Osteoblast (primary cell): ENCODE data around the gene ACER1. TPM values are rescaled to one million over a fixed set of nuclear protein-coding genes. Genes with fewer than 3 reads are reported as not detected.
A peak's percentile ranks its signal among the peaks of the same experiment; 100 is the strongest.

ENCODE experiments used
- DNase-seq: peaks from one replicate; pipeline ENCODE4 v3.0.0; 2011; ENCODE audit warnings: low spot score, mixed read lengths; ENCODE audit not compliant: insufficient read length; ENCODE audit errors: missing footprints
- H2AFZ ChIP-seq: 2 replicates; pipeline ENCODE4 v1.6.0; 2011; ENCODE audit warnings: mild to moderate bottlenecking, low read length
- H3K27ac ChIP-seq: 2 replicates; pipeline ENCODE4 v1.5.1; 2011; ENCODE audit warnings: mild to moderate bottlenecking, low read depth, low read length, moderate library complexity
- H3K27me3 ChIP-seq: 2 replicates; pipeline ENCODE4 v1.6.0; 2012; ENCODE audit warnings: mild to moderate bottlenecking, control low read depth, inconsistent platforms, low read length, moderate library complexity; ENCODE audit not compliant: insufficient read depth
- H3K36me3 ChIP-seq: 2 replicates; pipeline ENCODE4 v1.5.1; 2011; ENCODE audit warnings: mild to moderate bottlenecking, low read length, control low read depth, moderate library complexity; ENCODE audit not compliant: insufficient read depth
- H3K4me1 ChIP-seq: 2 replicates; pipeline ENCODE4 v1.5.1; 2011; ENCODE audit warnings: mild to moderate bottlenecking, low read length, control low read depth, moderate library complexity; ENCODE audit not compliant: insufficient read depth
- H3K4me2 ChIP-seq: 2 replicates; pipeline ENCODE4 v1.6.0; 2011; ENCODE audit warnings: mild to moderate bottlenecking, low read length; ENCODE audit not compliant: insufficient read depth
- H3K4me3 ChIP-seq: fragments of 200-600 bp; sonication (generic); 3 replicates; pipeline ENCODE4 v1.5.1; 2012; ENCODE audit warnings: mild to moderate bottlenecking, low read length, inconsistent platforms; ENCODE audit not compliant: insufficient read depth
- H3K79me2 ChIP-seq: 2 replicates; pipeline ENCODE4 v1.6.0; 2012; ENCODE audit warnings: mild to moderate bottlenecking, low read length, control low read depth, inconsistent platforms; ENCODE audit not compliant: insufficient read depth
- H3K9me3 ChIP-seq: 2 replicates; pipeline ENCODE4 v1.5.1; 2011; ENCODE audit warnings: low read depth, low read length, control low read depth
- H4K20me1 ChIP-seq: 2 replicates; pipeline ENCODE4 v1.6.0; 2012; ENCODE audit warnings: mild to moderate bottlenecking, low read length, control low read depth; ENCODE audit not compliant: insufficient read depth
- total RNA-seq: library from RNA; depleted of rRNA; stranded (reverse); fragments of >200 nt; gene quantifications from 2 replicates; pipeline ENCODE4 v1.2.3, GENCODE V29; 2012
- TF ChIP-seq, protein P1 (sequence below): IDR thresholded peaks from 2 replicates; pipeline ENCODE4 v1.5.1; 2011; ENCODE audit warnings: mild to moderate bottlenecking, low read depth, low read length, moderate library complexity; ENCODE audit errors: extremely low read depth

ACER1 gene
- total RNA-seq, 1 donor, result under 0.01 TPM

DNA sequence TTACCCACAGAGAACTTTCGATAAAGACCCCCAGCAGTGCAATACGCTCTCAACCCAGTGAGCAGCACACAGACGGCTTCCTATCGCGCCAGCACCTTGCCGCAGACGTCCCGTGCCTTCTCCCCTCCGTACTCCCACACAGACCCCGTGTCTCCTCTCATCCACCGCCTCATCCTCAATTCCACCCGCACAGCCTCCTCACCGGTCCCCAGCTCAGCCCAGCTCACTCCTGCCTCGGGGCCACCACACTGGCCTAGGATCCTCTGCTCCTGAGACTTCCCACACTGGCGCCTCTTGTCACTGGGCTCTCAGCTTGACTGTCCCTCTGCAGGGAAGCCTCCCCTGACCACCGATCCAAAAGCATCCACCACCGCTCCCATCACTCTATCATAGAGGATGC lies 62.6 kb downstream of the ACER1 start:
- Histone ChIP-seq H3K27me3 (no peaks in the 10 kb centered on the region), H3K4me3 (peak overlapping the region; percentile 55), H3K4me2 (peak overlapping the region; percentile 85), H3K9me3 (no peaks in the 10 kb centered on the region), H3K79me2 (peaks cover 90% of the 10 kb centered on the region), H3K4me1 (peaks cover 63% of the 10 kb centered on the region), H4K20me1 (no peaks in the 10 kb centered on the region), H2AFZ (no peak overlapping the region), H3K27ac (peak overlapping the region; percentile 96), H3K36me3 (peaks cover 38% of the 10 kb centered on the region)
- TF ChIP-seq, protein P1, sequence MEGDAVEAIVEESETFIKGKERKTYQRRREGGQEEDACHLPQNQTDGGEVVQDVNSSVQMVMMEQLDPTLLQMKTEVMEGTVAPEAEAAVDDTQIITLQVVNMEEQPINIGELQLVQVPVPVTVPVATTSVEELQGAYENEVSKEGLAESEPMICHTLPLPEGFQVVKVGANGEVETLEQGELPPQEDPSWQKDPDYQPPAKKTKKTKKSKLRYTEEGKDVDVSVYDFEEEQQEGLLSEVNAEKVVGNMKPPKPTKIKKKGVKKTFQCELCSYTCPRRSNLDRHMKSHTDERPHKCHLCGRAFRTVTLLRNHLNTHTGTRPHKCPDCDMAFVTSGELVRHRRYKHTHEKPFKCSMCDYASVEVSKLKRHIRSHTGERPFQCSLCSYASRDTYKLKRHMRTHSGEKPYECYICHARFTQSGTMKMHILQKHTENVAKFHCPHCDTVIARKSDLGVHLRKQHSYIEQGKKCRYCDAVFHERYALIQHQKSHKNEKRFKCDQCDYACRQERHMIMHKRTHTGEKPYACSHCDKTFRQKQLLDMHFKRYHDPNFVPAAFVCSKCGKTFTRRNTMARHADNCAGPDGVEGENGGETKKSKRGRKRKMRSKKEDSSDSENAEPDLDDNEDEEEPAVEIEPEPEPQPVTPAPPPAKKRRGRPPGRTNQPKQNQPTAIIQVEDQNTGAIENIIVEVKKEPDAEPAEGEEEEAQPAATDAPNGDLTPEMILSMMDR, result no peak
- peak; percentile 46 for DNase-seq

DNA sequence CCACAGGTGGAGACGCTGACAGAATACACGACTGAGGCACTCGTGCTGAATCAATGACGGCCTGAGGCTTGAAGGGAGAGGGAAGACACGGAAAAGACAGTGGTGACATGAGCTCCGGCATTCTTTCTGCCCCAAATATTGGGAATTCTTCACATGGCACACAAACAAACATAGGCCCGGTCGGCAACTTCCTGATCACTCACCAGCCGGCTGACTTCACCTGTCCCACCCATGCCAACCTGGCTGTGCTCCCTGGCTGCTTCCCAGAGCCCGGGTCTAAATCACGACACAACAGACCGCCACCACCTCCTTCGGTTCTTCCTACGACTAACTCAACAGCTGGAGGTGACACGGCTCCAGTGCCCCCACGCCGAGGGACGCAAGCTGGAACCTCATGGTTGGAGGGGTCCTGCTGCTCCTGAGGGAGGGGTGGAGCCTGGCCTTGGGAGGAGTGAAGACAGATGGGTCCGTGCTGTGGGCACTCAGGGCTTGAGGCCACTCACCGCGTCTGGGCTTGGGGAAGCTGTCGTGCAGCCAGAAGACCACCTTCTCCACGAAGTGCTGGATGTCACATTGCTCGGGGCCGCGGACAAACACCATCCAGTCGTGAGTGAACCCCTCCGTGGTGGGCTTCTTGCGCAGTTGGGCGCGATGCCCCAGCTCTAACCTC lies 63.2 kb downstream of the ACER1 start:
- DNase-seq, result peak; percentile 52
- Histone ChIP-seq H3K4me2 (no peak overlapping the region), H3K27ac (peak overlapping the region; percentile 96), H3K79me2 (peaks cover 89% of the 10 kb centered on the region), H4K20me1 (no peaks in the 10 kb centered on the region), H3K36me3 (peaks cover 39% of the 10 kb centered on the region), H3K9me3 (no peaks in the 10 kb centered on the region), H3K4me1 (peaks cover 57% of the 10 kb centered on the region), H3K27me3 (no peaks in the 10 kb centered on the region), H3K4me3 (no peak overlapping the region), H2AFZ (no peak overlapping the region)
- TF ChIP-seq, protein P1, result no peak

DNA sequence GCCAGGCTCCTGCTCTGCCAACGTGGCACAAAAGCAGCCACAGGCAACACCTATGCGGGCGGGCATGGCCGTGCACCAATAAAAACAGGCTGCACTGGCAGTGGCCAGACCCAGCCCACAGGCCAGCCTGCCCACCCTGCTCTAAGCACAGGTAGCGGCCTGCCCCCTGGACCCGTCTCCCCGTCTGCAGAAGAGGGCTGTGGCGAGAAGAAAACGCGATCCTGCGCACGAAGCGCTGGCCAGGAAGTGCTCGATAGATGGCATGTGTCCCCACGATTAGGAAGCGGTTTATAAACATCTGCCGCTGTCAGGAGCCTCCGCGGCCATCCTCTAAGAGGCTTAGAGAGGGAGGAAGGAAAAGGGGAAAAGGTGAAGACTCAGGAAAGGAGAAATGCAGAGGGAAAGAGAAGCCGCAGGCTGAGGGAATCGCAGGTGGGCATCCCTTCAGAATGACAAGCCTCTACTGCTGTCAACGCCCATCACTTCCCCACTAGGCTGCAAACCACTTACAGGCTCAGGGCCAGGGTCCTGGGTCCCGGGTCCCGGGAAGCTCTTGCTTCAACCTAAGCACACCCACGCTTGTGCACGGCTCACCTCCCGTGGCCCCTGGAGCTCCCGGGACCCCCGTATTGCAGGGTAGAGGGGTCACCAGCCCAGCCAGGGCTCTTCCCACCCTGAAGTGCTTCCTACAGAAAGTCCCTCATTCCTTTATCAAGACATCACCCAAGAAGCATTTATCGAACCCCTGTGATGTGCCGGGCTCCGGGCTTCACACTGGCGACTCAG lies 64.1 kb downstream of the ACER1 start:
- TF ChIP-seq, protein P1, result no peak
- peaks cover 42% of the 10 kb centered on the region for H3K36me3 ChIP-seq
- peak overlapping the region; percentile 62 for H3K27ac ChIP-seq
- no peak overlapping the region for H2AFZ ChIP-seq
- H3K4me3 ChIP-seq, result no peak overlapping the region
- DNase-seq, result peak; percentile 23
- no peaks in the 10 kb centered on the region for H4K20me1 ChIP-seq
- no peaks in the 10 kb centered on the region for H3K9me3 ChIP-seq
- peaks cover 85% of the 10 kb centered on the region for H3K79me2 ChIP-seq
- H3K4me2 ChIP-seq, result no peak overlapping the region
- no peaks in the 10 kb centered on the region for H3K27me3 ChIP-seq
- peaks cover 54% of the 10 kb centered on the region for H3K4me1 ChIP-seq

DNA sequence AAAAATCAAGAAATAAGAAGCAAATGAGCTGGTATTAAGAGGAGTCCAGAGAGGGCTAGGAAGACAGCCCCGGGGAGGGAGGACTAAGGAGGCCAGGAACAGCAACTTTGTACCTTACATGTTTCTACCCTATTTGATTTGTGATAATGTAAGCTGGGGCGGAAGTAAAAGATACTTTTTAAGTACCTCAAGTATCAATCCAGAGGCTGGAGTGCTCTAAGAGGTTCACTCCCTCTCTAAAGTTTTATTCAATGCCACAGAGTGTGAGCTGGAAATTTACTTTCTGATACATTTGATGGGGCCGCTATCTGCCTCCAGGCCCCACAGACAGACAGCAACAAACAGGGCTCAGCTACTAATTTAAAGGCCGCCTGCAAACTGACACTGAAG lies 65.0 kb downstream of the ACER1 start:
- H3K9me3 ChIP-seq, result no peaks in the 10 kb centered on the region
- no peaks in the 10 kb centered on the region for H3K27me3 ChIP-seq
- peak overlapping the region; percentile 62 for H3K27ac ChIP-seq
- DNase-seq, result no peak
- peaks cover 3% of the 10 kb centered on the region for H4K20me1 ChIP-seq
- H3K4me2 ChIP-seq, result peak overlapping the region; percentile 3
- TF ChIP-seq, protein P1, result no peak
- no peak overlapping the region for H3K4me3 ChIP-seq
- peaks cover 44% of the 10 kb centered on the region for H3K36me3 ChIP-seq
- peaks cover 52% of the 10 kb centered on the region for H3K4me1 ChIP-seq
- no peak overlapping the region for H2AFZ ChIP-seq
- peaks cover 92% of the 10 kb centered on the region for H3K79me2 ChIP-seq
